ENCODE data around the gene NMT1. TPM values are rescaled to one million over a fixed set of nuclear protein-coding genes. Genes with fewer than 3 reads are reported as not detected.

The NMT1 gene
- total RNA-seq, 1 donor from 2014 or later, result 85.8 TPM

DNA sequence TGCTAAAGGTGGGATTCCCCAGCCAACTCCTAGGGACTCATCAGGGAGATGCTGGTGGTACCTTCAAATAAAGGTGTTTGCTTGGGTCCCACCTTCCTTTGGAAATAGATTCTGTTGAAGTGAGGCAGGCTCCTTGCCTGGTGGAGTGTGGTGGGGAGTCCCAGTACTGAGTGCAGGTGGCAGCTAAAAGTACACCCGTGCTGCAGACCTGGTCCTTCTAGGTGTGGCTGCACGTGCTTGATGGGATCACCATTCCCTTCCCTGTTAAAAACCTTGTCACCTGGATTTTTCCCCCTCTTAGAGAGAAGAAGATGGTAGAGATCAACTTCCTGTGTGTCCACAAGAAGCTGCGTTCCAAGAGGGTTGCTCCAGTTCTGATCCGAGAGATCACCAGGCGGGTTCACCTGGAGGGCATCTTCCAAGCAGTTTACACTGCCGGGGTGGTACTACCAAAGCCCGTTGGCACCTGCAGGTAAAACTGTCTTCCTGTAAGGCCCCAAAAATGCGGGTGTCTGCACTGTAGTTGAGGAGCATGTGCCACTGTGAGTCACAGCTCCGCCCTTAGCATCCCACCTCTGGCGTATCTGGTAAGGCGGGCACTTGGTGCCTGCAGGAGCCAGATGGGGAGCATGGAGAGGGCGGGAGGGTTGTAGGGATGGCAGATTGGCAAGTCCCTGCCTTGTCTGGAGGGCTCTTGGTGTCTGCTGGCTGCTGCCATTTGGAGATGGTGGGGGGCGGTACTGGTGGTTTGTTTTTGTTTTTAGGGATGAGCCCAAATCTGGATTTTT, 37.2 kb downstream of the NMT1 start:
- Mint-ChIP-seq H3K27me3 (ENCODE audit: unreplicated experiment) (peaks cover 14% of the 10 kb centered on the region), H3K36me3 (ENCODE audit: low read depth, unreplicated experiment) (peaks cover 58% of the 10 kb centered on the region), H3K4me1 (ENCODE audit: unreplicated experiment) (no peaks in the 10 kb centered on the region), H3K4me3 (ENCODE audit: unreplicated experiment) (peak overlapping the region; percentile 27), H3K27ac (ENCODE audit: unreplicated experiment) (no peak overlapping the region), H3K9me3 (ENCODE audit: unreplicated experiment) (no peaks in the 10 kb centered on the region)
- TF ChIP-seq, protein P1, sequence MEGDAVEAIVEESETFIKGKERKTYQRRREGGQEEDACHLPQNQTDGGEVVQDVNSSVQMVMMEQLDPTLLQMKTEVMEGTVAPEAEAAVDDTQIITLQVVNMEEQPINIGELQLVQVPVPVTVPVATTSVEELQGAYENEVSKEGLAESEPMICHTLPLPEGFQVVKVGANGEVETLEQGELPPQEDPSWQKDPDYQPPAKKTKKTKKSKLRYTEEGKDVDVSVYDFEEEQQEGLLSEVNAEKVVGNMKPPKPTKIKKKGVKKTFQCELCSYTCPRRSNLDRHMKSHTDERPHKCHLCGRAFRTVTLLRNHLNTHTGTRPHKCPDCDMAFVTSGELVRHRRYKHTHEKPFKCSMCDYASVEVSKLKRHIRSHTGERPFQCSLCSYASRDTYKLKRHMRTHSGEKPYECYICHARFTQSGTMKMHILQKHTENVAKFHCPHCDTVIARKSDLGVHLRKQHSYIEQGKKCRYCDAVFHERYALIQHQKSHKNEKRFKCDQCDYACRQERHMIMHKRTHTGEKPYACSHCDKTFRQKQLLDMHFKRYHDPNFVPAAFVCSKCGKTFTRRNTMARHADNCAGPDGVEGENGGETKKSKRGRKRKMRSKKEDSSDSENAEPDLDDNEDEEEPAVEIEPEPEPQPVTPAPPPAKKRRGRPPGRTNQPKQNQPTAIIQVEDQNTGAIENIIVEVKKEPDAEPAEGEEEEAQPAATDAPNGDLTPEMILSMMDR (IDR thresholded peaks at IDR 0.05; ENCODE audit: unreplicated experiment), result no peak
- no peak for DNase-seq (ENCODE audit: low spot score)

GRCh38 chr17:45098869-45099616, 37.9 kb downstream of the NMT1 start:
- Mint-ChIP-seq H3K27me3 (ENCODE audit: unreplicated experiment) (peaks cover 14% of the 10 kb centered on the region), H3K9me3 (ENCODE audit: unreplicated experiment) (no peaks in the 10 kb centered on the region), H3K36me3 (ENCODE audit: low read depth, unreplicated experiment) (peaks cover 56% of the 10 kb centered on the region), H3K4me1 (ENCODE audit: unreplicated experiment) (no peaks in the 10 kb centered on the region), H3K4me3 (ENCODE audit: unreplicated experiment) (peak overlapping the region; percentile 27), H3K27ac (ENCODE audit: unreplicated experiment) (no peak overlapping the region)
- peak; percentile 94 for DNase-seq (ENCODE audit: low spot score)
- TF ChIP-seq, protein P1 (IDR thresholded peaks at IDR 0.05; ENCODE audit: unreplicated experiment), result peak; percentile 13

DNA sequence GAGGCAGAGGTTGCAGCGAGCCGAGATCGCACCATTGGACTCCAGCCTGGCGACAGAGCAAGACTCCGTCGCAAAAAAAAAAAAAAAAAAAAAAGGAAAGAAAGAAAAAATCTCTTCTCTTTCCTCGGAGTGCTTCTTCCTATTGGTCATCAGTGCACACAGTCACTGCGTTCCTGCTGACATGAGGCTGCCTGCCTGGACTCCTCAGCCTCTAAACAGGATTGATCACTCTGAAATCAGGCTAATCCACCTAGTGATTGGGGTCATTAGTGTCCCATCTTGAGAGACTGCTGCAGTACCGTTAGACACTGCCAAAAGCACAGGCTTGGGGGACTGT, 40.4 kb downstream of the NMT1 start:
- TF ChIP-seq, protein P1 (IDR thresholded peaks at IDR 0.05; ENCODE audit: unreplicated experiment), result no peak
- Mint-ChIP-seq H3K4me3 (ENCODE audit: unreplicated experiment) (no peak overlapping the region), H3K4me1 (ENCODE audit: unreplicated experiment) (no peaks in the 10 kb centered on the region), H3K27ac (ENCODE audit: unreplicated experiment) (peak overlapping the region; percentile 13), H3K9me3 (ENCODE audit: unreplicated experiment) (no peaks in the 10 kb centered on the region), H3K36me3 (ENCODE audit: low read depth, unreplicated experiment) (peaks cover 51% of the 10 kb centered on the region), H3K27me3 (ENCODE audit: unreplicated experiment) (peaks cover 11% of the 10 kb centered on the region)
- no peak for DNase-seq (ENCODE audit: low spot score)

GRCh38 chr17:45101883-45102811, 41.0 kb downstream of the NMT1 start:
- Mint-ChIP-seq H3K4me1 (ENCODE audit: unreplicated experiment) (no peaks in the 10 kb centered on the region), H3K27me3 (ENCODE audit: unreplicated experiment) (peaks cover 10% of the 10 kb centered on the region), H3K36me3 (ENCODE audit: low read depth, unreplicated experiment) (peaks cover 48% of the 10 kb centered on the region), H3K27ac (ENCODE audit: unreplicated experiment) (peak overlapping the region; percentile 13), H3K9me3 (ENCODE audit: unreplicated experiment) (no peaks in the 10 kb centered on the region), H3K4me3 (ENCODE audit: unreplicated experiment) (peak overlapping the region; percentile 4)
- no peak for DNase-seq (ENCODE audit: low spot score)
- TF ChIP-seq, protein P1 (IDR thresholded peaks at IDR 0.05; ENCODE audit: unreplicated experiment), result no peak

Data from endothelial cell (in vitro differentiated cells).